Retina (tissue), 1 donor: ENCODE measurements around the gene NSG2.

ENCODE experiments used
- DNase-seq: peaks from one replicate; pipeline ENCODE4 v3.0.0-alpha.2; 2016

The NSG2 gene

DNA sequence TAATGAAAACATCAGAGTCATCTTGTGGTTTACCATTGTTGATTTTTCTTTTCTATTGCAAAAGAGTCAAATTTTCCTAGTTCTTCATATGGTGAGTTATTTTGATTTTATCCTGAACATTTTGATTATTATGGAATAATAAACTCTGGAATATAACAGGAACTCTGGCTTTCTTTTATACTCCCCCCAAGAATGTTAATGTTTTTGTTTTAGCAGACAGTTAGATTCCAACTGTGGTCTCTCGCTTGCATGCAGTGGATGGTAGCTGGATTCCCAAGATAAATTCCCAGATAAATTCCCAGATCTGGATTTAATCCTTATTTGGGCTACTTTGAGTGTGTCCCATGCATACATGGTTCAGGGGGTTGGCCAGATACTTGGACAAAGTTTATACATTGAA, 109.8 kb downstream of the NSG2 start:
- DNase-seq, result no peak

DNA sequence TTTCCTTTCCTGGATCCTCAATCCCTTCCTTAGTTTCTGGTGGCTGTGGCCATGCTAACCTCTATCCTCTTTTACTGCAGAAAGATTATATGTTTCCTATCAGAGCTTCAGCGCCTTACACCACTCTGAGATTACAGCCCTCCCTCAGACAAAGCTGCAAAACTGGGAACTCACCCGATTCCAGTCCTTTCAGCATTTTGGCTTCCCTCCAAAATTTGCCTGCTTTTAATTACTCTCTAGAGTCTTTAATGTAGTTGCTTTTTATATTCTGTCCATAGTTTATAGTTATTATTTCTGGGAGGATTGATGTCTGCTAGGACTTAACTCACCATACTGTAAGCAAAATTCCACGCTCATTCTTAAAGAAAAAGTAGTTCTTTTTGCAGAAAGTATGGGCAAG, 110.2 kb downstream of the NSG2 start:
- no peak for DNase-seq

DNA sequence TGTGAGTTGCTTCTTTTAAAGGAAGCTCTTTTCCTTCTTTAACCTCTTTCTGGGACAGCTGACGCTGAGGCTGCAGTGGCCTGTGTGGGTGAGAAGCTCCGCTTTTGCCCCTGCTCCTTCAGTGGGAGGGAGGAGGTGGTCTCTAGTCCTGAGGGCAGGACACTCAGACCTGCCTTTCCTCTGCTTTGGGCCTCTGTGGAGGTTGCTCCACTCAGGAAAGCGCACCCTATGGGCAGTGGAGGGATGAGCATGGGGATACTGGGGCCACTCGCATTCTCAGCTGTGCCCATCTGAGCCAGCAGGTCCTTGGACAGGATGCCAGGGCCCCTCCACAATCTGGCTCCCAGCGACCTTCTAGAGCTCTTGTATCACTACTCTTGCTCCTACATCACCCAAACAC, 111.5 kb downstream of the NSG2 start:
- DNase-seq, result no peak
